ENCODE measurements around the gene SMCO3.

SMCO3 gene

GRCh38 chr12:14826491-14826890 is 12.5 kb upstream of the SMCO3 start:
- DNase-seq = no peak

DNA sequence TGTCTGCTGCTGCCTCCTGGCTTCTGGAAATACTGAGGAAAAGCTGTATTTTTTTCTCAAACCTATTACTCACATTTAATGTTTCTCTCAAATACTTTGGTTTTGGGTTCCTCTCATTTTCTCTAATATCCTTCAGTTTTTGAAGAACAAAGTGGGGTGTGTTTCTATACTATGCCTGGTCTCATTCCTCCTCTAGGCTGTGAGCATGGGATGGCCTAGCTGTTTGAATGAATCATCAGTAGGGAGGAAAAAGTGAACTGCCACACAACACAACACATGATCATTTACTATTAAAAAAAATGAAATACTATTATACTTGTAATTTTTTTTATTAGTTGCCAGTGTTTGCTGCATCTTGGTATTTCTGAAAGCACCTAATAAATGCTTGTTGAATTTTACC is 11.3 kb upstream of the SMCO3 start:
- DNase-seq = no peak

- DNase-seq = no peak
Measured at GRCh38 chr12:14824012-14824634, 10.1 kb upstream of the SMCO3 start.

DNA sequence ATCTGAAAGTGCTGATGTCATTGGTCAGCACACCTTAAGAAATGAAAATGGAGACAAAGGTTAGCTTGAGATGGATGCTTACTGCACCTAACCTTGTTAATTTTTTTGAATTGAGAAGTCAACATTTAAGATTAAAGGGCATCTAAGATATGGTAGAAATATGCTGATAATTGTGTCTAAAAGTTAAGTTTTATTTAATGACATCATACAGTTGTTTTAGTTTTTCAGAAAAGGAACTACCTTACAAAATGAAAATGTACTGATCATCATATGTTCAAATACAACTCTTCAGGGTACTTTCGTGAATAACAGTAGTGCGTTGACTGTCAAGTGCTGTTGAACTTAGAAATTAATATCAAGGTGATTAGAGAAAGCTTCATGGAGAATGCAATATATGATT is 2.5 kb downstream of the SMCO3 start:
- DNase-seq = no peak

- no peak for DNase-seq
Measured at GRCh38 chr12:14810953-14811483, 3.0 kb downstream of the SMCO3 start.

DNA sequence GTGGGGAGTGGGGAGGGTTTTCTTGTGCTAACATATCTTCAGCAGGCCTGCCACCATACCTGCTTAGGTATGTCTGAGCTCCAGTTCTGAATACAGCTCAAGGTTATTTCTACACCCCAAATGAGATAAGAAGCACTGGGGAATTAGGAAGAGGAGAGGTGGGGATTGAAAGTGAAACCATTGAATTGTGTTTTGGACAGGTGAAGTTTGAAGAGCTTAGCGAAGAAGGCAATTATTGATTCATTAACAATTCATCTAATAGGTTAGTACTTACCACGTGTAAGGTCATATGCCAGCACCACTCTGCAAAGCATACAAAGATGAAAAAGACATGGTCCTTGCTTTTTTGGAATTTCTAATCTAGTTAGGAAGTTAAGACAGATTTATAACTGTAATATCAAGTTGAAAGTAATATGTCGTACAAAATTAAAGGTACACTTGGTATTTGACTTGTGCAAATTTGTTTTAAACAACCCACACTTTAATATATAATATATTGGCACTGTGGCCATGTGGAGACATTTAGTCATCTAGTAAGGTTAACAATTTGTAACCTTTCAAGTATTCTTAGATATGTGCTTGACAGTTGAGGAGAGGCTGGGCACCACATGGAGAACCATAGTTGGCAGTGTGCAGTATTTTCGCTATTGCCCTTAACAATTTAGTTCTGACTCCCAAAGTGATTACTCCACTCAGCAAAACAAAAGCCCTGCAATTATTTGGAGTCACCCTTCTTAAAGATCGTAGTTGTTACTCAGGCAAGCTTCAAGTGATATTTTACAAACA is 3.6 kb downstream of the SMCO3 start:
- DNase-seq = no peak

DNA sequence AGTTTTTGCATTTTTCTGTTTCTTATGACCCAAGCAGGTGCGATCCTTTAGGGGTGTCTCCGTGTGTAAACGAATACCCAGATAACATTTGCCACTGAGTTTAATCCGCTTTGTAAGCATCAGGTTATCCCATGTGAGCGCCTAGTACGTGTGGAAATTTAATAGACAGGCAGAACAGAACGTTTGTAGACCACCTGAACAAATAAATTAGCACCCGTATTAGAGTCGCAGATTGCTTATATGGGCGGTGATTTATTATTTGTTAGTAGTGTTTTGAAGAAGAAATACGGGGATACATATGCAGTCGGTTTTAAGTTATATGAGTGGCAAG is 10.2 kb downstream of the SMCO3 start:
- DNase-seq = no peak

- peak; percentile 85 to 87 for DNase-seq
Measured at GRCh38 chr12:14803011-14803829, 10.8 kb downstream of the SMCO3 start, which contains the start of the genes C12orf60 and WBP11. Gene C12orf60, plus strand, starts transcription at chr12:14803670. Its CDS starts 19,266 bp downstream, at chr12:14822936. Gene WBP11, minus strand, starts transcription at chr12:14803478. Its CDS starts 2,095 bp downstream, at chr12:14801383.

- no peak for DNase-seq
Measured at GRCh38 chr12:14802721-14803010, 11.3 kb downstream of the SMCO3 start.

GRCh38 chr12:14802247-14802646 is 11.7 kb downstream of the SMCO3 start:
- no peak for DNase-seq

DNA sequence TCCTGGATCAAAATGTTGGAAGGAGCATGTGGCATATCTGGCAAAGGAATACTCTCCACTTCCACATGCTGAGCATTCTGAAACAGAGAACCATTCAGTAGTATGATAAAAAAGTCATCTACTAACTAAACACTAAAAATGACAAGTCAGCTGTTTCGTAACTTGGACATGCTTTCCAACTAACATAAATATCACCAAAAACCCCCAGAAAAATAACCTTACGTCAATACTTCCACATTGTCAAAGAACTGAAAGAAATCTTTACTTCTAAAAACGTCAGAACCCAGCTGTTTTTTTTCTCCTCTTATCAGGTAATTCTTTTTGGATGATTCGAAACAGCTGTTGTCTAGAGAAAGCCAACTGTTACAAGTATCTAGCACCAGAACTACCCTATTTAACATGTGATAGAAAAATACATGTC is 18.9 kb downstream of the SMCO3 start:
- DNase-seq = no peak

- DNase-seq = no peak
Measured at GRCh38 chr12:14785568-14785967, 28.4 kb downstream of the SMCO3 start.

GRCh38 chr12:14784471-14784870 is 29.5 kb downstream of the SMCO3 start:
- DNase-seq = no peak

- DNase-seq = no peak
Measured at GRCh38 chr12:14782756-14783155, 31.2 kb downstream of the SMCO3 start.

DNA sequence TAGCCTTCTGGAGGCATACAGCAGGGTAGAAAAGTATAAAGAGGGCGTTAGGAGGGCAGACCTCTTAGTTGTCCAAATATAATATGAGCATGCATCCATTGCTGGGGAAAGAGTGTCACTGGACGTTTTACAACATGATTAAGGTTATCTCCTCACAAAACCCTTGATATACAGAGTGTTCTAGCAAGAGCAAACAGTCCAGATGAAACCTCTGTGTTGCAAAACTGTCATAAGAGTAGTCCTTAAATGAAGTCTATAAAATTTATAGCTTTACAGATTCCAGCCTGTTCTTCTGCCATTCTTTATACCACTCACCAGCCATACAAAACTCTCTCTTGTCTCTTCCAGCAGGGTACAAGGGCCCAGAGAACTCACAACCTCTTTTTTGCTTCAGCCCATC is 32.4 kb downstream of the SMCO3 start:
- DNase-seq = no peak

DNA sequence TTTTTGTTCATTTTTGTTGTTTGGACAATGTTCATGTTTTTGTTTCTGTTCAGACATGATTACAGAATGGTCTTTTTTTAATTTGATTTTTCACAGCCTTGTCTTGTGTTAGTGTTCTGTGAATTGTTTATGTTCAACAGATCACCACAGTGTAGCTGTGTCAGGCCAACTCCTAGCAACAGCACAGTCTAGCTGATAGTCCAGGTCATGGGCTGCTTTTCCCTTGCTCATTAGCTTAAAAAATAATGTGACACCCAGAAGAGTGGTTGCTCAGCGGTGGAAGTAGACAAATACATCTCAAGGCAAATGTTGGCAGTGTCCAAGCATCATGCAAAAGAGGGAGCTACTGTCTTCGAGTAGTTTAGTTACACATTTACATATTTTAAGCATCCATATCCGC is 33.1 kb downstream of the SMCO3 start:
- no peak for DNase-seq

- DNase-seq = no peak
Measured at GRCh38 chr12:14779834-14780233, 34.1 kb downstream of the SMCO3 start.

DNA sequence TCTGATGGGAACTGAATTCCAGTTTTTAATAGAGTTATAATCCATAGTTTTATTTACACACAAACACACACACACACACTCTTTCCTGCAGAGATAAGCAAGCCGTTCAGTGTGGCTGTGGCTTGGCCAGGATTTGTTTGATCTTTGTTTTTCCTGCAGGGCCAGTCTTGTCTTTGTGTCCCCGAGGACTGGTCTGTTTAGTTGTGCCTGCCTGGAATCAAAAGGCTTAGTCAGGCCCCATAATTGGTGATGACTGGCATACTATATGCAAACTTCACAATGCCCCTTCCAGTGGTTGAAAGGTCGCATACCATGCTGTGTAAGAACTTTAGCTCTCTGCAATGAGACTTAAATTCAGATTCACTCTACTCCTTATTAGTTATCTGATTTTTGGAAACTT is 36.7 kb downstream of the SMCO3 start:
- DNase-seq = no peak

- no peak for DNase-seq
Measured at GRCh38 chr12:14776236-14776961, 37.6 kb downstream of the SMCO3 start.

- no peak for DNase-seq
Measured at GRCh38 chr12:14775636-14775980, 38.4 kb downstream of the SMCO3 start.

GRCh38 chr12:14774906-14775635 is 38.9 kb downstream of the SMCO3 start:
- DNase-seq = peak; percentile 31 to 37

All from stimulated activated CD4-positive, alpha-beta T cell treated with anti-CD3 and anti-CD28 coated beads, Interleukin-2, amount 100 ng/mL, for 24 hours (primary cell).